HG03460 (cell line): Measurements from ENCODE around the gene TCERG1L.
"Not testable (repeated sequence)": the region's sequence is repeated elsewhere in the genome, so short reads cannot be mapped to it uniquely, and the experiment has no call there.

Source experiments
- ATAC-seq: cut with Tn5 transposase; IDR thresholded peaks from one replicate; pipeline ENCODE4 v1.9.1; 2021; ENCODE audit not compliant: unreplicated experiment

The TCERG1L gene

GRCh38 chr10:131250454-131251145 lies 60.9 kb downstream of the TCERG1L start:
- ATAC-seq, result no peak

GRCh38 chr10:131249955-131250344 lies 61.6 kb downstream of the TCERG1L start:
- ATAC-seq, result no peak

- ATAC-seq, result no peak
These were observed 62.1 kb downstream of the TCERG1L start for GRCh38 chr10:131249238-131249954.

GRCh38 chr10:131248376-131249165 lies 63.0 kb downstream of the TCERG1L start:
- no peak for ATAC-seq

- no peak for ATAC-seq
These were observed 63.6 kb downstream of the TCERG1L start for GRCh38 chr10:131247873-131248272.

GRCh38 chr10:131246775-131247174 lies 64.7 kb downstream of the TCERG1L start:
- ATAC-seq, result no peak

GRCh38 chr10:131246089-131246488 lies 65.4 kb downstream of the TCERG1L start:
- no peak for ATAC-seq

- ATAC-seq, result no peak
These were observed 66.0 kb downstream of the TCERG1L start for GRCh38 chr10:131245475-131246059.

GRCh38 chr10:131244836-131245235 lies 66.7 kb downstream of the TCERG1L start:
- no peak for ATAC-seq

GRCh38 chr10:131243076-131243475 lies 68.4 kb downstream of the TCERG1L start:
- ATAC-seq, result no peak

GRCh38 chr10:131242007-131242406 lies 69.5 kb downstream of the TCERG1L start:
- no peak for ATAC-seq

- no peak for ATAC-seq
These were observed 70.8 kb downstream of the TCERG1L start for GRCh38 chr10:131240691-131241090.

GRCh38 chr10:131239926-131240325 lies 71.6 kb downstream of the TCERG1L start:
- no peak for ATAC-seq

- ATAC-seq, result no peak
These were observed 72.1 kb downstream of the TCERG1L start for GRCh38 chr10:131239450-131239849.

GRCh38 chr10:131238669-131239280 lies 72.7 kb downstream of the TCERG1L start:
- no peak for ATAC-seq

GRCh38 chr10:131237991-131238651 lies 73.4 kb downstream of the TCERG1L start:
- no peak for ATAC-seq

GRCh38 chr10:131234606-131235005 lies 76.9 kb downstream of the TCERG1L start:
- ATAC-seq, result not testable (repeated sequence)

GRCh38 chr10:131233611-131234258 lies 77.8 kb downstream of the TCERG1L start:
- ATAC-seq, result no peak

- ATAC-seq, result no peak
These were observed 79.5 kb downstream of the TCERG1L start for GRCh38 chr10:131231965-131232541.
